Measurements from ENCODE around the gene SIRPA.

DNA sequence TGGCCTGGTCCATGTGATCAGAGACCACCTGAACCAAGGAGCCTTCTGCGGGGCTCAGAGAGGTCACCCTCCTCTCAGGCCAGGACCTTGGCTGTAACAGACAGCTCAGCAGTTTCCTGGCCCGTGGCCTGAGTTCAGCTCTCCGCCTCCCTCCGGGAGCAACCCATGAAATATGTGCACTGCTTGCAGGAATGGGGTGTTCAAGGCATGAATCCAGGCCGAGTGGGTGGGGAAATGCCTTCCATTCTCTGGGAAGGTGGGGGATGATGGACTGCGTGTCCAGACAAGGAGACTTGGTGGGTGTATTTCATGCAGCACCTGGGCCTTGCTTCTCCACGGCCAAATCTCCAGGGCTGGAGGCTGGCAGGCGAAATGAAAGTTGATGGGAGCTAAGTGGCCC, 46.0 kb downstream of the SIRPA start:
- TF ChIP-seq, protein P1, sequence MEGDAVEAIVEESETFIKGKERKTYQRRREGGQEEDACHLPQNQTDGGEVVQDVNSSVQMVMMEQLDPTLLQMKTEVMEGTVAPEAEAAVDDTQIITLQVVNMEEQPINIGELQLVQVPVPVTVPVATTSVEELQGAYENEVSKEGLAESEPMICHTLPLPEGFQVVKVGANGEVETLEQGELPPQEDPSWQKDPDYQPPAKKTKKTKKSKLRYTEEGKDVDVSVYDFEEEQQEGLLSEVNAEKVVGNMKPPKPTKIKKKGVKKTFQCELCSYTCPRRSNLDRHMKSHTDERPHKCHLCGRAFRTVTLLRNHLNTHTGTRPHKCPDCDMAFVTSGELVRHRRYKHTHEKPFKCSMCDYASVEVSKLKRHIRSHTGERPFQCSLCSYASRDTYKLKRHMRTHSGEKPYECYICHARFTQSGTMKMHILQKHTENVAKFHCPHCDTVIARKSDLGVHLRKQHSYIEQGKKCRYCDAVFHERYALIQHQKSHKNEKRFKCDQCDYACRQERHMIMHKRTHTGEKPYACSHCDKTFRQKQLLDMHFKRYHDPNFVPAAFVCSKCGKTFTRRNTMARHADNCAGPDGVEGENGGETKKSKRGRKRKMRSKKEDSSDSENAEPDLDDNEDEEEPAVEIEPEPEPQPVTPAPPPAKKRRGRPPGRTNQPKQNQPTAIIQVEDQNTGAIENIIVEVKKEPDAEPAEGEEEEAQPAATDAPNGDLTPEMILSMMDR (conservative IDR thresholded peaks at IDR 0.05 in 1 of 2, IDR thresholded peaks at IDR 0.05 in 1 of 2; ENCODE audit: low read depth in 1 of 2, low read length in 2 of 2): no peak
- no peak for TF ChIP-seq EZH2 (IDR thresholded peaks at IDR 0.05; ENCODE audit: low read length, missing control alignments)

Data from fibroblast of lung (primary cell).